Mononuclear cell (primary cell): ENCODE data around the gene CLIC4. TPM values are rescaled to one million over a fixed set of nuclear protein-coding genes. Genes with fewer than 3 reads are reported as not detected.

ENCODE experiments used
- H3K27me3 ChIP-seq: 2 replicates; pipeline ENCODE4 v1.6.0; 2011; ENCODE audit warnings: low read length, control low read depth; ENCODE audit not compliant: insufficient read depth
- H3K4me1 ChIP-seq: 2 replicates; pipeline ENCODE4 v1.5.1; 2011; ENCODE audit warnings: mild to moderate bottlenecking, low read length, control low read depth; ENCODE audit not compliant: insufficient read depth
- H3K4me3 ChIP-seq: 2 replicates; pipeline ENCODE4 v1.5.1; 2011; ENCODE audit warnings: mild to moderate bottlenecking, low read length, moderate library complexity
- H3K9me3 ChIP-seq: 2 replicates; pipeline ENCODE4 v1.5.1; 2011; ENCODE audit warnings: low read depth, mild to moderate bottlenecking, control low read depth, low read length
- total RNA-seq: library from RNA; depleted of rRNA; stranded (reverse); fragments of >200 nt; gene quantifications from one replicate; pipeline ENCODE4 v1.2.3, GENCODE V29; 2012

CLIC4 gene
- total RNA-seq, 1 donor: 42.8 TPM

GRCh38 chr1:24859063-24860010 is 114.1 kb downstream of the CLIC4 start:
- H3K27me3 ChIP-seq: no peaks in the 10 kb centered on the region
- no peaks in the 10 kb centered on the region for H3K9me3 ChIP-seq
- no peak overlapping the region for H3K4me3 ChIP-seq
- peaks cover 23% of the 10 kb centered on the region for H3K4me1 ChIP-seq

- Histone ChIP-seq H3K4me3 (no peak overlapping the region), H3K27me3 (no peaks in the 10 kb centered on the region), H3K4me1 (peaks cover 26% of the 10 kb centered on the region), H3K9me3 (no peaks in the 10 kb centered on the region)
Observed at GRCh38 chr1:24860841-24861240, 115.6 kb downstream of the CLIC4 start.

- Histone ChIP-seq H3K4me1 (peaks cover 22% of the 10 kb centered on the region), H3K4me3 (no peak overlapping the region), H3K27me3 (no peaks in the 10 kb centered on the region), H3K9me3 (no peaks in the 10 kb centered on the region)
Observed at GRCh38 chr1:24861821-24862727, 116.8 kb downstream of the CLIC4 start.

DNA sequence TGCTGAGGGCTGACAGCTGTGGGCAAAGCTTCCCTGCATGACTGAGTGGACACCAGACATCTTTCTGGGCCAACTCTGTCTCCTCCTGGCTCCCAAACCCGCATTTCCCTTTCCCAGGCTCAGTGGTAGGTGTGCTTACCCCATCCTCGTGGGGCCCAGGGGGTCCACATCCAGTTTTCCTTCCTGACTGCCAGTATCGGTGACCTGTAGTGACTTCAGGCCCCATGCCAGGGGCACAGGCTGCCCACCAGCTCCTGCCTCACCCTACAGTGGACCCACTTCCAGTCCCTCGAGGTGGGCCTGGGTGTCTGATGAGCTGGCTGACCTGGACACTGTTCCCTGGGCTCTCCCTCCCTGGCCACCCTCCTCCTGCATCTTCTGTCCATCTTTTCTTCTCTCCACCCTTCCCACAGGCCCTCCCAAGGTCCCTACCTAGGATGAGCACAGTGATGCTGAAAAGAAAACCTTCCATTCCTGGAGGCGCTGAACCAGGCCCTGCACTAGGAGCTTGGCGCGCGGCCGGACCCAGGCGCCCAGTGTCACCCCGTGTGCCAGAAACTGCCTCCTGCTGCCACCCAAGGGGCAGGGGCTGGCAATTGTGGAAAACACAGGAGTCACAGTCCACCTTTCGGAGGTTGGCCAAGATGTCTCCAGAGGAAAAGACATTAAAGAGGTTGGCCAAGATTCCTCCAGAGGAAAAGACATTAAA is 117.7 kb downstream of the CLIC4 start:
- Histone ChIP-seq H3K4me1 (peaks cover 17% of the 10 kb centered on the region), H3K9me3 (no peaks in the 10 kb centered on the region), H3K4me3 (no peak overlapping the region)

GRCh38 chr1:24864370-24864777 is 119.1 kb downstream of the CLIC4 start:
- no peaks in the 10 kb centered on the region for H3K9me3 ChIP-seq
- H3K4me1 ChIP-seq: peaks cover 14% of the 10 kb centered on the region
- no peaks in the 10 kb centered on the region for H3K27me3 ChIP-seq
- no peak overlapping the region for H3K4me3 ChIP-seq

More for the DNA sequence above, 117.7 kb downstream of the CLIC4 start:
- no peaks in the 10 kb centered on the region for H3K27me3 ChIP-seq

DNA sequence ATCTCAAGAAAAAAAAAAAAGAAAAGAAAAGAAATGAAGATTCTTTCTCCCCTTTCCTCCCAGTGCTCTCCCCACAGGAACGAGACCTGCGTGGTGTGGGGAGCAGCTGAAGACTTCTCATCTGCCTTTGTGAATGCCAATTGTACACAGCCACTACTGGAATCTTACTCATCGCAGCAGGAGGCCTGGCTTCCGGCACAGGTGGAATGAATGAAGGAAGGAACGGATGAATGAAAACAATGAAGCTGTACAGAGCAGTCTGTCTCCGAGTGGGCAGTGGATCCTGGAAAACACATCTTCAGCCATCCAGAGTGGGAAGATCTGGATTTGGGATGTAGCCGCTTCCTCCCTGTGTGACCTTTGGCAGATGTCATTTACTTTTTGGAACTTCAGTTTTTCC is 119.9 kb downstream of the CLIC4 start:
- Histone ChIP-seq H3K9me3 (no peaks in the 10 kb centered on the region), H3K4me1 (peaks cover 17% of the 10 kb centered on the region), H3K4me3 (no peak overlapping the region), H3K27me3 (no peaks in the 10 kb centered on the region)

DNA sequence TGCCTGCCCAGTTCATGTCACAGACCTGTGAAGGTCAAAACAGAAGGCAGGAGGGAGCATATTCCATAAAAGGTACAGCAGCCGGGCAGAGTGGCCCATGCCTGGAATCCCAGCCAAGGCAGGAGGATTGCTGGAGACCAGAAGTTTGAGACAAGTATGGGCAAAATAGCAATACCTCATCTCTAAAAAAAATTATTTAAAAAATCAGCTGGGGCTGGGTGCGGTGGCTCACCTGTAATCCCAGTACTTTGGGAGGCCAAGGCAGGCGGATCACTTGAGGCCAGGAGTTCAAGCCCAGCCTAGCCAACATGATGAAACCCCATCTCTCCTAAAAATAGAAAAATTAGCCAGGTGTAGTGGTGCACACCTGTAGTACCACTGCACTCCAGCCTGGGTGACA is 120.3 kb downstream of the CLIC4 start:
- no peaks in the 10 kb centered on the region for H3K9me3 ChIP-seq
- peaks cover 21% of the 10 kb centered on the region for H3K4me1 ChIP-seq
- H3K4me3 ChIP-seq: no peak overlapping the region
- H3K27me3 ChIP-seq: no peaks in the 10 kb centered on the region

DNA sequence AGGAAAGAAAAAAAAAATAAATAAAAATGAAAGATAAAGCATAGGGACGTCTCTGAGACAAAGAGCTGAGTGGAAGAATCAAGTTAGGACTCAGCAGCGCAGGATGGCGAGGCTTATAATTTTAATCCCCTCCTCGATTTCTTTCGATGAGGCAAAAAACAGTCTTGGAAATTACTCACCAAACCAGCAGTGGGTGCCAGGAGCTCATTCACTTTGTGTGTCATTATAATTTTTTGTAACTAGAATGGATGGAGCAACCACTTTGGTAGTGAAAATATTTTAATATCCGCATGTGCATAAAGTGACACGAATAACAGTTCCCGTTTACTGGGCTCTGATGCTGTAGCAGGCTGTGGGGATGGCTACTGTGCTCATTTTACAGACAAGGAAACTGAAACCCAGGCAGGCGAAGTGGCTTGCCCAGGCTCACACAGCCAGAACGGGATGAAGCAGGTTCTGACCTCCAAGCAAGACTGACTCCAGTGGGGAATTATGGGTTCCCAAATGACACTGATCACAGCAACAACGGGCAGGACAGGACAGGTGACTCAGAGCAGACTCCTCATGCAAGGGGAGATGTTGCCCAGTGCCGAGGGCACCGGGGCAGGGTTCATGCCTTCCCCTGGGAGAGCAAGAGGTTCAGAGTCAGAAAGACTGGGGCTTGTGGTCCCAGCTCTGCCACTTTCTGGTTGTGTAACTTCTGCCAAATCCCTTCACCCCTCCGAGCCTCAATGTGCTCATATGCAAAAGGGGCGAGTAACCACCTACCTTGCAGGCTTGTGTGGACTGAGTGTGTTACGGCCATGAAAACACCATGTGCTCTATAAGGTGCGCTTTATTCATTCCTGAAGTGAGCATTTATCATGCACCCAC is 121.2 kb downstream of the CLIC4 start:
- Histone ChIP-seq H3K9me3 (no peaks in the 10 kb centered on the region), H3K27me3 (no peaks in the 10 kb centered on the region), H3K4me1 (peaks cover 30% of the 10 kb centered on the region), H3K4me3 (no peak overlapping the region)

DNA sequence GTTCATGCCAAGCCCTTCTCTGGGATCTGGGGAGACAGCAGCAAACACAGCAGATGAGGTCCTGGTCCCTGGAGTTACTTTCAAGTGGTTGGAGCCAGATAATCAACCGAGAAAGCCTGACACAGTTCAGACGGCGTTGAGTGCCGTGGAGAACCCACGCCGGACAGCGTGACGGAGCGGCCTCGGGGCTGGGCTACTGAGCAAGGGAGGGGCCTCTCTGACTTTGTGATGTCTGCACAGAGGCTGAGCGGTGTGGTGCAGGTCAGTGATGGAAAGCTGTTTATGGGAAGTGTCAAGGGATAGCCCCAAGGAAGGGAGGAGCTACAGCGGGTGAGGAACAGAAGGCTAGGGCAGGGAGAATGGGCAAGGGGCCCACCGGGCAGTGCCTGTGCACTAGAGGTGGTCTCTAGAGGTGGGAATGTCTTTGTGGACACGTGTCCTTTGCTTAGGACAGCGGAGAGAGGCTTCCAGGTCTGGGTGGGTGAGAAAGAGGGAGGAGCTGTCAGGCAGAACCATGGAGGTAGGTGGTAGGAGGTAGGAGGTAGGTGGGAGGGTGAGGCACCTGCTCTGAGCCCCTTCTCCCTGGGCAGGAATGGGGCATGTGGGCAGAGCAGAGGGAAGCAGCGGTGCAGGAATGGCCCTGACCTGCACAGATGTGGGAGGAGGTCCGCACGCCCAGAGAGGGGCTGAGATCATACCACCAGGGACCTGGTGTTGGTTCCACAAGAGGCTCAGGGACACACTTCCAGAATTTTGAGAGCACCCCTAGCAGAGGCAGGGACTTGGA is 122.0 kb downstream of the CLIC4 start:
- peaks cover 38% of the 10 kb centered on the region for H3K4me1 ChIP-seq
- no peak overlapping the region for H3K4me3 ChIP-seq
- H3K27me3 ChIP-seq: no peaks in the 10 kb centered on the region
- H3K9me3 ChIP-seq: no peaks in the 10 kb centered on the region

DNA sequence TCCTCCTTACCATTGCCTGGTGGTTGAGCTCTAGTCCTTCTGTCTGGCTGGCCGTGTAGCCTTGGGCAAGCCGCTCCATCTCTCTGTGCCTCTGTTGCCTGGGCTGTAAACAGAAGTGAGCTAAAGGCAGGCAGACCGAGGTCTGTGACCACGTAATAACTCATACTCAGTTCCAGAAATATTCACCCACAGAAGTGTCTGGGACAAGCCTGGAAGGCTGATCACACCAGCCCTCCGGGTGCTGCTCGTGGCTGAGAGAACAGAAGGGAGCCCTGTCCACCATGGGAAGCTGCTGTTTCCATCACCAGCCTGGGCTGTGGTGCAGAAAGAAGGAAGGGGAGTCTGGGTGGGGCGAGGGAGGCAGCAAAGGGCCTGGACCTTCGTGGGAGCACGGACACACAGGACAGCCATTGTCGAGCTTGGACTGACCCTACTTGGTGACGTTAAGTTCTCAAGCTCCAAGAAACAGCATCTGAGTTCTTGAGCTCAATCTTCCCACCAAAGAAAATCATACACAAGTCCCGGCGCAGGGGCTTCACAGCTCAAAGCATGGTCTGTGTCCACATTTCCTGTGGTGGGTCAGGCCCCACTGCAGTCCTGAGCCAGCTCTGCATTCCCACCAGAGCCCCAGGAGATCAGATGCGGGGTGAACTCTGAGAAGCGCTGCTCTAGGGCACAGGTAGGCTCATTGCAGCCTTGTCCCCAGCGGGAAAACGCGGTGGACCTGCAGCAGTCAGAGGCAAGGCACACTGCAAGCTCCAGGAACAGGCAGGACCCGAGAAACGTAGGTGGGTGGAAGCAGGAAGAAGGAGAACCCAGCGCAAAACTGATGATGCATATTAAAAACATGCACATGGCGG is 123.0 kb downstream of the CLIC4 start:
- H3K9me3 ChIP-seq: no peaks in the 10 kb centered on the region
- H3K4me1 ChIP-seq: peaks cover 45% of the 10 kb centered on the region
- no peak overlapping the region for H3K4me3 ChIP-seq
- H3K27me3 ChIP-seq: no peaks in the 10 kb centered on the region

DNA sequence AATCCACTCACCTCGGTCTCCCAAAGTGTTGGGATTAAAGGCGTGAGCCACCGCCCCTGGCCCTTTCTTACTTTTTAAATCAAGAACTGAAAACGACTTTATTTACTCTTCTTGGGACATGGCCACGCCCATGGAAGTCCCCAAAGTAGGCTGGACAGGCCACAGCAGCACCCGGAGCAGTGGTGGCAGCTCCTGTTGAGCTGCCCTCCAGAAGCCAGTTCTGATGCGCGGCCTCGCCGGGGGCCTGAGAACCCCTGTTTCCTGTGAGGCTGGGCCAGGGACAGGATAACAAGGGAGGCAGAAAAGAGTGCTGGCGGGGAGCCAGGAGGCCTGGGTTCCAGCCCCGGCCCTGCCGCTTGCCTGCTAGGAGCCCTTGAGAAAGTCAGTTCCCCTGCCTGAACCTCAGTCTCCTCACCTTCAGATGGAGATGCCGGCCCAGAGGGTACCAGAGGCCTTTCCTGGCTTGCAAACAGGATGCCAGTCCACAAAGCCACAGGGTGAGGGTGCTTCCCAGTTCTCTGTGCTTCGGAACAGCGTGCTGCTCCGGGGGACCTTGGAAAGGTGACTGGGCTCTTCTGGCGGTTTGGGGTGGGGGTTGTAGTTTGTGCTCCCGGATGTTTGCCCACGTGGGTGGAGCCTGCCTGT is 125.4 kb downstream of the CLIC4 start:
- no peak overlapping the region for H3K4me3 ChIP-seq
- no peaks in the 10 kb centered on the region for H3K27me3 ChIP-seq

GRCh38 chr1:24871306-24871901 is 126.2 kb downstream of the CLIC4 start:
- Histone ChIP-seq H3K4me3 (no peak overlapping the region), H3K4me1 (peaks cover 32% of the 10 kb centered on the region), H3K9me3 (no peaks in the 10 kb centered on the region), H3K27me3 (no peaks in the 10 kb centered on the region)

More for the DNA sequence above, 125.4 kb downstream of the CLIC4 start:
- Histone ChIP-seq H3K9me3 (no peaks in the 10 kb centered on the region), H3K4me1 (peaks cover 32% of the 10 kb centered on the region)
